ENCODE results near the gene PAWR.

GRCh38 chr12:79559591-79559990 is 131.2 kb downstream of the PAWR start:
- TF ChIP-seq CTCF (IDR thresholded peaks at IDR 0.05) (no peak), POLR2A (IDR thresholded peaks at IDR 0.05) (no peak)
